WI38 (cell line): Measurements from ENCODE around the gene DCST2.

Source experiments
- H3K4me3 ChIP-seq: 2 replicates; pipeline ENCODE4 v1.5.1; 2011; ENCODE audit warnings: low read depth, mild to moderate bottlenecking, control low read depth, low read length
- CTCF ChIP-seq: IDR thresholded peaks from 2 replicates; pipeline ENCODE4 v1.5.1; 2012; ENCODE audit warnings: low read depth, mild to moderate bottlenecking, control low read depth, low read length

Gene DCST2

GRCh38 chr1:154994269-154994587, 39.4 kb downstream of the DCST2 start:
- H3K4me3 ChIP-seq = no peak overlapping the region
- no peak for TF ChIP-seq CTCF

- H3K4me3 ChIP-seq = no peak within 1 kb of the TSS
- no peak for TF ChIP-seq CTCF
These were observed 39.9 kb downstream of the DCST2 start, which contains the start of gene LENEP for GRCh38 chr1:154993572-154994268. LENEP (plus strand) TSS chr1:154993586; CDS start chr1:154993608, 22 bp downstream.

GRCh38 chr1:154992721-154993571, 40.6 kb downstream of the DCST2 start:
- TF ChIP-seq CTCF = no peak
- no peak overlapping the region for H3K4me3 ChIP-seq

GRCh38 chr1:154990276-154990675, 43.3 kb downstream of the DCST2 start:
- TF ChIP-seq CTCF = no peak
- H3K4me3 ChIP-seq = no peak overlapping the region

GRCh38 chr1:154989195-154989860, 44.3 kb downstream of the DCST2 start:
- no peak for TF ChIP-seq CTCF
- no peak overlapping the region for H3K4me3 ChIP-seq

- no peak overlapping the region for H3K4me3 ChIP-seq
- no peak for TF ChIP-seq CTCF
These were observed 45.3 kb downstream of the DCST2 start for GRCh38 chr1:154988058-154988954.
